SU-DHL-6 (cell line): Measurements from ENCODE around the gene URM1.

ENCODE experiments used
- CTCF ChIP-seq: fragments of 200-600 bp; sonication (generic); IDR thresholded peaks from one replicate; pipeline ENCODE4 v1.5.1; 2017; ENCODE audit warnings: antibody characterized with exemption, mild to moderate bottlenecking, low read length, moderate library complexity; ENCODE audit not compliant: insufficient read depth, poor library complexity, severe bottlenecking
- EZH2phosphoT487 ChIP-seq: fragments of 200-600 bp; sonication (generic), shearing (Covaris generic); conservative IDR thresholded peaks from 2 replicates; pipeline ENCODE4 v1.6.1; 2018; ENCODE audit warnings: mild to moderate bottlenecking, antibody characterized with exemption, low read length, moderate library complexity, mixed read lengths

- TF ChIP-seq EZH2phosphoT487 (no peak), CTCF (no peak)
Observed at GRCh38 chr9:128390813-128391711, 19.9 kb downstream of the URM1 start.
